GM06990 (cell line): ENCODE results near the gene STK17B.

Source experiments
- DNase-seq: peaks from one replicate; pipeline ENCODE4 v3.0.0-alpha.2; 2011; ENCODE audit not compliant: insufficient read length; ENCODE audit errors: extremely low read depth
- H3K27me3 ChIP-seq: replicated peaks from 2 replicates; pipeline ENCODE4 v1.6.0; 2011; ENCODE audit warnings: low read length; ENCODE audit not compliant: control insufficient read depth, insufficient read depth
- H3K36me3 ChIP-seq: 2 replicates; pipeline ENCODE4 v1.5.1; 2011; ENCODE audit warnings: low read length; ENCODE audit not compliant: control insufficient read depth, insufficient read depth
- H3K4me3 ChIP-seq: replicated peaks from 2 replicates; pipeline ENCODE4 v1.5.1; 2011; ENCODE audit warnings: low read depth, mild to moderate bottlenecking, control low read depth, low read length
- TF ChIP-seq, protein P1 (sequence below): IDR thresholded peaks from 2 replicates; pipeline ENCODE4 v1.5.1; 2011; ENCODE audit warnings: low read length, control low read depth, mild to moderate bottlenecking, inconsistent platforms; ENCODE audit not compliant: insufficient read depth, poor library complexity, severe bottlenecking

The STK17B gene

DNA sequence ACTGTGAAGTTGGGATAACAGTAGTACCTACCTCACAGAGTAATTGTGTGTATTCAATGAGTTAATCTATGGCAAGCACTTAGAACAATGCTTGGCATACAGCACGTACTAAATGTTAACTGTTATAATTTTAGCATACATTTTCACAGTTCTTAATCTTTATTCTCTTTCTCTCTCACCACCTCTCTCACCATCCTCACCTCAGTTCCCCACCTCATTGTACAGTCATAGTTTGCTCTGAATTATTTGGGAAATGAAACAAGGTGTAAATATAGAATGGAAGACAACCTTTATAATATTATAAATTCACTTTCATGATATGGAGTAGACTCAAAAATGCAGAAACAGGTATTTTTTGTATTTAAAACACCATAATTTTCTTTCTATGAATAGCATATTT, 62.8 kb downstream of the STK17B start:
- Histone ChIP-seq H3K27me3 (no peaks in the 10 kb centered on the region), H3K4me3 (no peak overlapping the region), H3K36me3 (no peaks in the 10 kb centered on the region)
- TF ChIP-seq, protein P1, sequence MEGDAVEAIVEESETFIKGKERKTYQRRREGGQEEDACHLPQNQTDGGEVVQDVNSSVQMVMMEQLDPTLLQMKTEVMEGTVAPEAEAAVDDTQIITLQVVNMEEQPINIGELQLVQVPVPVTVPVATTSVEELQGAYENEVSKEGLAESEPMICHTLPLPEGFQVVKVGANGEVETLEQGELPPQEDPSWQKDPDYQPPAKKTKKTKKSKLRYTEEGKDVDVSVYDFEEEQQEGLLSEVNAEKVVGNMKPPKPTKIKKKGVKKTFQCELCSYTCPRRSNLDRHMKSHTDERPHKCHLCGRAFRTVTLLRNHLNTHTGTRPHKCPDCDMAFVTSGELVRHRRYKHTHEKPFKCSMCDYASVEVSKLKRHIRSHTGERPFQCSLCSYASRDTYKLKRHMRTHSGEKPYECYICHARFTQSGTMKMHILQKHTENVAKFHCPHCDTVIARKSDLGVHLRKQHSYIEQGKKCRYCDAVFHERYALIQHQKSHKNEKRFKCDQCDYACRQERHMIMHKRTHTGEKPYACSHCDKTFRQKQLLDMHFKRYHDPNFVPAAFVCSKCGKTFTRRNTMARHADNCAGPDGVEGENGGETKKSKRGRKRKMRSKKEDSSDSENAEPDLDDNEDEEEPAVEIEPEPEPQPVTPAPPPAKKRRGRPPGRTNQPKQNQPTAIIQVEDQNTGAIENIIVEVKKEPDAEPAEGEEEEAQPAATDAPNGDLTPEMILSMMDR = no peak
- no peak for DNase-seq

DNA sequence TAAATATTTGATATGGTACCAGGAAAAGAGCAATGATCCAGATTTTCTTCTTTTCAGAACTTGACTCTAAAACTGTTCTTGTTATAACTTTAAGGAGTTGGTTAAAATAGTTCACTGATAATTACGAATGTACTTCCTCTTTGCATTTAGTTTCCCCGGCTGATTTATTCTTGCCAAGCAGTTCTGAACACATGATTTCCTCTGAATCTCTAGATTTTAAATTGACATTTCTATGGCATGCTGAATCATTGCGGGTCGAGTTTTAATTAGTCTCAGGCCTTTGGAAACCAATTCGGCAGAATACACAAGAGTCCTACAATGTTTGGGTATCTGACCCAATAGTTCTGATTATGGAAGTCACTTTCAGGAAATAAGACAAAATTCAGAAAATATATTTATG, 65.4 kb downstream of the STK17B start:
- Histone ChIP-seq H3K4me3 (no peak overlapping the region), H3K36me3 (no peaks in the 10 kb centered on the region), H3K27me3 (no peaks in the 10 kb centered on the region)
- no peak for DNase-seq
- TF ChIP-seq, protein P1 = no peak

DNA sequence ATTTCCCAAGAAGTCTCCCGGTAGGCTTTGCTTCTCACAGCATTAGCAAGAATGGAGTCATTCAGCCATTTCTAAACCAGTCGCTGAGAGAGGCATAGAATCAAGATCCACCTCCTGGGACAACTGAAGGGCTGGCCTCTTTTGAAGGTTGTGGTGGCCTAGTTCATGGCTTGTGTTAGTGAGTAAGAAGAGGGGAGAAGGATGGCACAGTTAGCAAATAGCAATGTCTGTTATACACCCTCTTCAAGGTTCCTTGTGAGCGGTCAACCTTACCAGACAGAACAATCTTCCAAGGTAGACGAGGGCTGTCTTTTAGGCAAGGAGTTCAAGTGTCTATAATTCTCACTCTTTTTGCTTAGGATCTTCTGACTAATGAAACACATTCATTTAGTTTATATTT, 67.3 kb downstream of the STK17B start:
- Histone ChIP-seq H3K36me3 (no peaks in the 10 kb centered on the region), H3K27me3 (no peaks in the 10 kb centered on the region), H3K4me3 (no peak overlapping the region)
- no peak for DNase-seq
- TF ChIP-seq, protein P1 = no peak

DNA sequence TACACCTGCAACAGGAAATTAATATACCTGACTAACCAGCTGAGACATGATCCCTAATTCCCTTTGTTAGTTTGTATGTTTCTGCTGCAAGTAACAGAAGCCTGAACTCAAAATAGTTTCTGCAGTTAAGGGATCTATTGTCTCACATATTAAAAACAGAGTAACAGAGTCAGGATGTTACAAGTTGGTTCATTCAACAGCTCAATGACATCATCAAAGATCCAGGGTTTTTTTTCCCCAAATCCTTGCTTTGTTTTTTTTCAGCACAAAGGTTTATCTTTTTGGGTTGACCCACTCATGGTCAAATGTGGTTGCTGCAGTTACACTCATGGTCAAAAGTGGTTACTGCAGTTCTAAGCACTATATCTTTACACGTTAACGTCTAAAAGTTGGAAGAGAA, 67.8 kb downstream of the STK17B start:
- H3K36me3 ChIP-seq = no peaks in the 10 kb centered on the region
- H3K4me3 ChIP-seq = no peak overlapping the region
- DNase-seq = no peak
- H3K27me3 ChIP-seq = no peaks in the 10 kb centered on the region
- TF ChIP-seq, protein P1 = no peak

DNA sequence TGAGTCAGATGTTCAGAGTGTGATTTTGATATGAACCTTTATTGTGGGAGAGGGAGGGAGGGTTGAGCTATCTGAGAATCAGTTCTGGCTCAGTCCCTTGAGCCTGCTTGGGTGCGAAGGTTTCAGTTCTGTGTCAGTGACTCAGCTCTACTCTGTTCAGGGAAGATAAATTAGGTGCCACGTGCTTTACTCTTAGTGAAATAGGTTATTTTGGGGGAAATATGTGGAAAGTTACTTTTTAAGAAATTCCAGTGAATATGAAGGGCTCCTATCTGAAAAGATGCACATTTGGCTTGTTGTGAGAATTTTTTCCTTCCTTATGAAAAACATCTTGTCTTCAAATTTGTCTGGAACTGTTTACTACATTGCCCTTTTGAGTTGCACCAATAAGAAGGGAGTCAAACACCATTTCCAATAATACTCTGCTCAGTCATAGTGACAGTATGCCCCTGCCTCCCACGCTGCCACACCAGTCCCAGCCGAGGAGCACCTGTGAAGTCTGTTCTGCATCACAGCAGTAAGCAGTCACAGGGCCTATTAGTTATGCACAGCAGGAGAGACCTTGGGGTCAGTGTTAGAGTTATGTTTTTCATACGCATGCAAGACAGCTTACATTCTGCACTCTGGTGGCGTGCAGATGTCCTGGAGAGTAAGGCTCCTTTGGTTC, 69.9 kb downstream of the STK17B start:
- Histone ChIP-seq H3K27me3 (no peaks in the 10 kb centered on the region), H3K4me3 (peak overlapping the region; percentile 19; the same call in 1 of the 2 replicates), H3K36me3 (no peaks in the 10 kb centered on the region)
- DNase-seq = peak; percentile 76
- TF ChIP-seq, protein P1 = no peak

DNA sequence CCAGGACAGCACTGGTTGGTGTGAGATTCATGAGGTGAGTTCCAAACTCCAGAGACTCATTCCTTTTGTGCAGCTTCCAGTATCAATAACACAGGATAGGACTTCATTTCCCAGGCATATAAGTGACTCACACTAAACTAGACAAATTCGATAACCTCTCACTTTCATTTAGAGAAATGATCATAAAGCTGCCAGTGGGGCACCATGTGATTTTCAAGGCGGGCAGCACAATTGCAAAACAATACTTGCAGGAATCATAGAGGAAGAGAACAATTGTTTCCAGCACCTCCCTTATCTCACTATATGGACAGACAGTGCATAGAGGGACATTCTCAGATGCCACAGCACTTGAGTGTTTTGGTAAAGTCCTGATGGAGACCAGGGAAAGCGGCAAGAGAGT, 71.5 kb downstream of the STK17B start:
- no peak overlapping the region for H3K4me3 ChIP-seq
- no peak for DNase-seq
- TF ChIP-seq, protein P1 = no peak

More for the DNA sequence above, 71.5 kb downstream of the STK17B start:
- Histone ChIP-seq H3K27me3 (no peaks in the 10 kb centered on the region), H3K36me3 (no peaks in the 10 kb centered on the region)
